ENCODE measurements around the gene ZBTB12.
A peak's percentile ranks its signal among the peaks of the same experiment; 100 is the strongest.
"Not testable (repeated sequence)": the region's sequence is repeated elsewhere in the genome, so short reads cannot be mapped to it uniquely, and the experiment has no call there.

The ZBTB12 gene

GRCh38 chr6:31901953-31902643, at the start of gene ZBTB12:
TSS of gene ZBTB12 (minus strand) at chr6:31902086. CDS start at chr6:31901305, 781 bp downstream.
- peak; percentile 78 to 90 (median 86) for DNase-seq

- no peak for DNase-seq
These were observed 48.2 kb upstream of the ZBTB12 start for GRCh38 chr6:31949926-31950548.

GRCh38 chr6:31948753-31949413, 47.0 kb upstream of the ZBTB12 start:
- DNase-seq, result no peak

- no peak for DNase-seq
These were observed 46.4 kb upstream of the ZBTB12 start for GRCh38 chr6:31948306-31948705.

- DNase-seq, result no peak
These were observed 46.0 kb upstream of the ZBTB12 start for GRCh38 chr6:31947864-31948263.

GRCh38 chr6:31947070-31947675, 45.3 kb upstream of the ZBTB12 start:
- no peak for DNase-seq

- DNase-seq, result no peak
These were observed 44.5 kb upstream of the ZBTB12 start for GRCh38 chr6:31946370-31946885.

GRCh38 chr6:31945507-31946369, 43.9 kb upstream of the ZBTB12 start, which contains the start of gene CFB:
TSS of gene CFB (plus strand) at chr6:31946095. CDS start at chr6:31946222, 127 bp downstream.
- DNase-seq, result no peak

GRCh38 chr6:31945154-31945506, 43.2 kb upstream of the ZBTB12 start:
- DNase-seq, result no peak

GRCh38 chr6:31943742-31944141, 41.9 kb upstream of the ZBTB12 start:
- DNase-seq, result no peak

- DNase-seq, result no peak
These were observed 38.4 kb upstream of the ZBTB12 start for GRCh38 chr6:31940256-31940664.

GRCh38 chr6:31935823-31936222, 33.9 kb upstream of the ZBTB12 start:
- no peak for DNase-seq

- no peak for DNase-seq
These were observed 33.1 kb upstream of the ZBTB12 start for GRCh38 chr6:31935021-31935420.

GRCh38 chr6:31933537-31933936, 31.7 kb upstream of the ZBTB12 start:
- no peak for DNase-seq

GRCh38 chr6:31932137-31932536, 30.3 kb upstream of the ZBTB12 start:
- DNase-seq, result not testable (repeated sequence)

GRCh38 chr6:31930962-31931361, 29.1 kb upstream of the ZBTB12 start:
- DNase-seq, result no peak

- DNase-seq, result no peak
These were observed 26.7 kb upstream of the ZBTB12 start for GRCh38 chr6:31928672-31928939.

- DNase-seq, result no peak
These were observed 26.2 kb upstream of the ZBTB12 start for GRCh38 chr6:31927863-31928671.

- no peak for DNase-seq
These were observed 25.5 kb upstream of the ZBTB12 start, which contains the start of gene C2 for GRCh38 chr6:31927242-31927862. TSS of gene C2 (plus strand) at chr6:31927717. CDS start at chr6:31927753, 36 bp downstream.

GRCh38 chr6:31922942-31923341, 21.1 kb upstream of the ZBTB12 start:
- no peak for DNase-seq

- DNase-seq, result no peak
These were observed 18.9 kb upstream of the ZBTB12 start for GRCh38 chr6:31920811-31921210.

Measured in stimulated activated naive CD4-positive, alpha-beta T cell (primary cell).